Hepatic stellate cell (primary cell): ENCODE measurements around the gene ACOT8.
"Not testable (repeated sequence)": the region's sequence is repeated elsewhere in the genome, so short reads cannot be mapped to it uniquely, and the experiment has no call there.

Experiments
- DNase-seq: peaks from one replicate; pipeline ENCODE4 v3.0.0; 2011; ENCODE audit warnings: low spot score

ACOT8 gene

DNA sequence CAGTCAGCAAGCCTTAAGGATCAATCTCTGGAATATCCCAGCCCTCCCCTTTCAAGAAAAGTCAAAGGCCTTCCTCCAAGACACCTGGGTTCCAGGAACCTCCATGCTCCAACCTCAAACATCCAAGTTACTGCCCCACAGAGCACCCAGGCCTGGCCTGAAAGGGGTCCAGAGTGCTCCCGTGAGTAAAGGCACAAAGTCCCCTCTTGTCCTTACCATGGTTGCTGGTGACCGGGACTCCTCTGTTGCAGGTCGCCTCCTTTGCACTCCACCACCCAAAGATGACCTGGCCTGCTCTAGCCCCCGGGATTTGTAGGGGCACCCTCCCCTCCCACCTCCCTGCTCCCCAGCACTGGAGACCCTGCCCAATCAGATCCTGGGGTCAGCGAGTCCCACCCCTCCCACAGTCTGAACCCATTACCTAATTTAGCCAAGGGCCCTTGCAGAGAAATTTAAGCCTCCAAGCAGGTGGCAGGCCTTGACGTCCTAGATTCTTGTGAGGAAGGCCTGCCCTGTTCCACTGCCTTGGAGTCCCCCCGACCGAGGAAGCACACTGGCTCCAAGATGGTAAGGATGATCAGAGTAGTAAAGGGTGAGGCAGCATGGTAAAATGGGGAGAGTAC, 30.1 kb downstream of the ACOT8 start, which contains the start of gene TNNC2:
Gene TNNC2, minus strand, starts transcription at position 283 of the 623 bp plus-strand sequence. Its CDS starts 64 bp downstream, at position 219.
- DNase-seq = no peak

DNA sequence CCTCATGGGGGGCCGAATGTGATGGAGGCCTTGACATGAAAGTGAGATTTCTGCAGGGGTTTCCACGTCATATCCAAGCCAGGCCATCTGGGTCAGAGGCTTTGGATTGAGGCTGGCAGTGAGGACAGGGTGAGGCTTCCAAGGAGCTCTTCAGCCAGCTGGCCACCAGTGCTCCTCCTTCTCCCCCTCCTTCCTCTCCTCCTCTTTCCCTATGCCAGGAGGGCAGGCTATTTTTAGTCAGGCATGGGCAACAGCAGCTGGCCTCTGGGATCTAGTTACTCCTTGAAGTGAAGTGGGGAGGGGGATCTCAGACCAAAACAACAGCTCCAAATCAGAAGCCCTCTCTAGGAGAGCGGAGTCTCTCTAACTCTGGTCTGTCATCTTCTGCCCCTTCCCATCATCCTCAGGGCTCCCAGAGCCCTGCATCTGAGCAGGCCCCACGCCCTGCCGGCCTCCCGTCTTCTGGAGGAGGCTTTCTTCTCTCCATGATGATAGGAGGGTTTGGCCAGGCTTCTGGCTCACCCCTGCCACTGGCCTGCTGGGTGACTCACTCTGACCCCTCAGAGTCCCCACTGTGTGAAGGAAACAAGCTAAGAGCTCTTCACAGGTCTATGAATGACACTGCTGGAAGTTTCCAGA, 30.7 kb downstream of the ACOT8 start:
- DNase-seq = peak; percentile 57

DNA sequence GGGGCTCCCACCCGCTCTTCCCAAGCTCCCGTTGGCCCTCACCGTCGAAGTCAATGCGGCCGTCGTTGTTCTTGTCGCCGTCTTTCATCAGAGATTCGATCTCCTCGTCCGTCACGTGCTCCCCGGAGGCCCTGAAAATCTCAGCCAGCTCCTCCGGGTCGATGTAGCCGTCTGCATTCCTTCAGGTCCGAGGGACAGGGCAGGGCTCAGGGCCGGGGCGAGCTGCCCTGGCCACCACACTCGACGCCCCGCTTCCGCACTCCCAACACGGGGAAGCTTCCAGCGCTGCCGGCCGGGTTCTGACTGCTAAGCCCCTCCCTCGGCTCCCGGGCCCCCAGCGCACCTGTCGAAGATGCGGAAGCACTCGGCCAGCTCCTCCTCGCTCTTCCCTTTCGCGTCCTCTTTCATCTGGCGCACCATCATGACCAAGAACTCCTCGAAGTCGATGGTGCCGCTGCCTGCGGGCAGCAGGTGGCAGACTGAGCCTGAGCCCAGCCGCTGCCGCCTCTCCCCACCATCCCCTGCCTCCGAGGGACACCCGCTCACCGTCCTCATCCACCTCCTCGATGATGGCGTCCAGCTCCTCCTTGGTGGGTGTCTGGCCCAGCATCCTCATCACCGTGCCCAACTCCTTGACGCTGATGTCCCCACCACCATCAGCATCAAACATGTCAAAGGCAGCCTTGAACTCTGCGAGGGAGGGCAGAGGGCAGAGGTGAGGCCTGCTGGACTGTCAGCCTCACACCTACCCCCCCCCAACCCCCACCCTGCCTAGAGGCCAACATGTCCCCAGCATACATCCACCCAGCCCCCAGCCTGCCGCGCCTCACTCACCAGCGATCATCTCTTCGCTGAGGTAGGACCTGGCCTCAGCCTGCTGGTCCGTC, 33.0 kb downstream of the ACOT8 start:
- peak; percentile 33 for DNase-seq

DNA sequence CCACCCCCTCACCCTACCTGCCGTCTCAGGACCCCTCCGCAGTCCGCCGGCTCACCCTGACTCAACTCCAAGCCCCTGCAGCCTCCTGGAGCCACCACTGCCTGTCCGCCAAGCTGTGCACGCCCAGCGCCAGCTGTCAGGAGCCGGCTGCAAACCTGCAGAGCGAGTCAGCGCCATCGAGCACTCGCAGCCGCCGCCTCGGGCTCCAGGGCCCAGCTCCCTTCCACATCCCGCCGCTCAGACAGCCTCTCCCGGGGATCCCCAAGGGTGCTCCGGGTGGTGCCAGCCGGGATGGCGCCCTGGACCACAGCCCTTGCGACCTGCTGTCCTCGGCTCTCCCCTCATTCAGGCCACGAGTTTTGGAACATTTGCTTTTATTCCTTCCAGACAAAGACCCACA, 34.3 kb downstream of the ACOT8 start:
- peak; percentile 59 for DNase-seq

DNA sequence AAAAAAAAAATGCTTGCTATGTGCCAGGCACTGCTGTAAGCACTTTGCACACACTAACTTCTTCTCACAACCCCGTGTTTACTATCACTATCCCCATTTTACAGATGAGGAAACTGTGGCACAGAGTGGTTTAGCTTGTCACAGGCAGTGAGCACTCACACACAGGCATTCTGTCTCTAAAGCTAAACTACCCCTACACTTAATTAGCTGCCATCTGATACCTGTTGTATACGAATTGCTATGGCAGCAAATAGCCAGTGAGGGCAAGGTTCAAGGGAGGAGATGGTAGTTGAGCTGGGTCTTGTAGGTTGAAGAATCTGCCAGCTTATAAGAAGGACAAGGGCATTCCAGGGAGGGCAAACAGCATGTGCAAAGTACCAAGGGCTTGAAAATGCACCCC, 35.2 kb downstream of the ACOT8 start:
- no peak for DNase-seq

DNA sequence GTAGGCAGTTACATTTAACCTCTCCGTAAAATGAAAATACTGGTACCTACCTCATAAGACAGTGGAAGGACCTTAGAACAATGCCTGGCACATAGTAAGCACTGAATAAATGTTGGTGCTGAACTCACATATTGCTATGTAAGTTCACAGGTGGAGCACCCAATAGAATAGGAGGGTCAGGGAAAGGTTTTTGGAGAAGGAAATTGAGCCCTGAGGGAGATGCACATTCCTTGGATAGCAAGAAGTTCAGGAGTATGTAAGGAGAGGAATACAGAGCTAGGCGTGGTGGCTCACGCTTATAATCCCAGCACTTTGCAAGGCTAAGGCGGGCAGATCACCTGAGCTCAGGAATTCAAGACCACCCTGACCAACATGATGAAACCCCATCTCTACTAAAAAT, 37.7 kb downstream of the ACOT8 start:
- DNase-seq = no peak

DNA sequence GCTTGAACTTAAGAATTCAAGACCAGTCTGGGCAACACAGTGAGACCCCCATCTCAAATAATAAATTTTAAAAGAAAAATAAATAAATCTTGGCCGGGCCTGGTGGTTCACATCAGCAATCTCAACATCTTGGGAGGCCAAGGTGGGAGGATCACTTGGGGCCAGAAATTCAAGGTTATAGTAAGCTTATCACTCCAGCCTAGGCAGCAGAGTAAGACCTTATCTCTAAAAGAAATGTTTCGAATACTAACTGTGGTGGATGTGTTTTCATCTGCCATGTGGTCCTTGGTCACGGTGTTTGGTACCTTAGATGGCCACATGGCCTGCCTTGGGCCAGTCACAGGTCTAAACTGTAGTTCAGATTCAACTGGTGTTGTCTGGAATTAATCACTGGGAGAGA, 39.0 kb downstream of the ACOT8 start:
- no peak for DNase-seq

DNA sequence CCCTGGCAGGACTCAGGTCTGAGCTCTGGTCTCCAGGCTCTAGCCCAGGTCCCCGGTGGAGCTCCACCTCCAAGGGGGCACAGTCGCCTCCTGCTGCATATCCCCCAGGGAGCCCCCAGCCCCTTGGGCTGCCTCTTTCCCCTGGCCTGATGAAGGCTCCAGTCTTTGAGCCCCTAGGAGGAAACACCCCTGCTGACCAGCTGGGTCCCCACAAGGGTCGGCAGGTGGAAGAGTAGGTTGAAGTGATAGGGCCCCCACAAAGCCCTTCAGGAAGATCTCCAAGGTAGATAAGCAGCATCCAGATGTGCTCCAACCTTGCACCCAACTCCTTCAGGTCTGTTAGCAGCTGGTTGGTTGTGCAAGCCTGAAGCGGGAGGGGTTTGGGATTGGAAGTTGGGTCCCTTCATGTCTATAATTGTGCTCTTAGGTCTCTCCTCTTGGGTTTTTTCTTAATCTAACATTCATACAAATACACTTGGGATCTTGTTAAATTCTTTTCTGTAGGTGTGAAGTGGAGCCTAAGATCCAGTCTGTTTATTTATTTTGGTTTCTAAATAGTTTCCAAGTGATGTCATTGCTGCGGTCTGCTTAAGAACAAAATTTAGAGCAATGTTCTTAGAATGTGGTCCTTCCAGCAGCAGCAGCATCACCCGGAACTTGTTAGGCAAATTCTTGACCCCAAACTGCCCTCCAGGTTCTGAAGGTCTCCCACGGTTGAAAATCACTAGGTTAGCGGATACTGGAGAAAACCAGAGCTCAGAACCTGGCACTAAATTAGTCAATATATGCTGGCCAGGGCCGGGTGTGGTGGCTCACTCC, 39.6 kb downstream of the ACOT8 start:
- DNase-seq = peak; percentile 71

DNA sequence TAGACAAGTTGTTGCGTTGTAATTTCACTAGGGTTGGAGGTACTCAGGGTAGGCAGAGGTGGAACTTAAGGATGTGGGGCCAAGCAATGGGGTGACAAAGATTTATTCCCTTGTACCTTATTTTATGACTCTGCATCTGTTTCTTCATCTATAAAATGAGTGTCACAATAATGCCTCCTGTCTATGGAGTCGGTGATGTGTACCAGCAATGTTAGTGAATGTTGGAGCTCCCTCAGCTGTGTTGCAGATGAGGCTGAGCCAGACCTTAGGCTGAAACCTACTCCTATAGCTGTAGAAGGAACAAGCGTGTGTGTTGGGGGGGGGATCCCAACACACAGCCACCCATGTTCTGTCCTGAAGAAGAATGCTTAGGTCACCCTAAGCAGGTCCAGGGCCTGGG, 40.2 kb downstream of the ACOT8 start:
- no peak for DNase-seq

DNA sequence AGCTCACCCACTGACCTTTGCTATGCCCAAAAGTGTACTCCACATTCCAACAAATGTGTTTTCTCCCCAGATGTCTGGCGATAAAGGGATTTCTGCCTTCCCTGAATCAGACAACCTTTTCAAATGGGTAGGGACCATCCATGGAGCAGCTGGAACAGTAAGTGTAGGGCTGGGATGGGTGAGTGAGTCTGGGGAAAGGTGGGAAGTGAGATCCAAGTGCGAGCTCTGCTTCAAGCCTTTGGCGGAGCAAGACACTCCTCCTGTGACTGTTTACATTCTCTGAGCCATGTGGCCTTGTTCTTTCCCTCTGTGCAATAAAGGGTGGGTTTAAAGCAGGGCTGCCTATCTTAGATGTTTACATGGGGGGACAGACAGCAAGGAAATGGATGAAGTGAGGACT, 42.9 kb downstream of the ACOT8 start:
- DNase-seq = no peak

DNA sequence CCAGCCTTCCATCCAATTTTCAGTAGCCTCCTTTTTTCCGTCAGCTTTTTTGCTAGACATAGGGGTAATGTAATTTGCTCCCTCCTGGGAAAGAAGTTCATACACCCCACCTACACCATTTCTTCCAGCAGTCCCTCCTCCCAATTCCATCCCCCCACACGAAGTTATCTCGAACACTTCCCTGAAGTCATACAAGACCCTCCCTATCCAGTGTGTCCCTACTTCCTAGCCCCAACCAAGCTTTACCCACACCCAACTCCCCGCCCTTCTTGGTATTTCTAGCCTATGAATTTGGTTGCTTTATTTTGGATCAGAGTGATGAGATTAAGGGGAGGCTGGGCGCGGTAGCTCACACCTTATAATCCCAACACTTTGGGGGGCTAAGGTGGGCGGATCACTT, 43.7 kb downstream of the ACOT8 start:
- no peak for DNase-seq

DNA sequence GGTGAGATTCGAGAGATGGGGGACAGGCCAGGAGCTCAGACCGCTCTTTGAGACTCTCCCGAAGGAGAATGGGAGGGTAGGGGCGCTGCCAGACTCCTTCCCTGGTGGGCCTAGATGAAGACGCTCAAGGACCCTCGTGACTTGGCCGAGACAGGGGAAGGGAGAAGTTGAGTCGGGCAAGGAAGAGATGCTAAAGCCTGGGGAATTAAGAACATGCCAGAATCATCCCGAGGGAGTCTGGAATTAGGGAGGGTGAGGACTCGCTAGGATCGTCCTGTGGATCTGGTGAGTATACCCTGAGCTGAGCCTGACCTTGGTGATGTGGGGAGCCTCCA, 44.2 kb downstream of the ACOT8 start:
- DNase-seq = no peak

DNA sequence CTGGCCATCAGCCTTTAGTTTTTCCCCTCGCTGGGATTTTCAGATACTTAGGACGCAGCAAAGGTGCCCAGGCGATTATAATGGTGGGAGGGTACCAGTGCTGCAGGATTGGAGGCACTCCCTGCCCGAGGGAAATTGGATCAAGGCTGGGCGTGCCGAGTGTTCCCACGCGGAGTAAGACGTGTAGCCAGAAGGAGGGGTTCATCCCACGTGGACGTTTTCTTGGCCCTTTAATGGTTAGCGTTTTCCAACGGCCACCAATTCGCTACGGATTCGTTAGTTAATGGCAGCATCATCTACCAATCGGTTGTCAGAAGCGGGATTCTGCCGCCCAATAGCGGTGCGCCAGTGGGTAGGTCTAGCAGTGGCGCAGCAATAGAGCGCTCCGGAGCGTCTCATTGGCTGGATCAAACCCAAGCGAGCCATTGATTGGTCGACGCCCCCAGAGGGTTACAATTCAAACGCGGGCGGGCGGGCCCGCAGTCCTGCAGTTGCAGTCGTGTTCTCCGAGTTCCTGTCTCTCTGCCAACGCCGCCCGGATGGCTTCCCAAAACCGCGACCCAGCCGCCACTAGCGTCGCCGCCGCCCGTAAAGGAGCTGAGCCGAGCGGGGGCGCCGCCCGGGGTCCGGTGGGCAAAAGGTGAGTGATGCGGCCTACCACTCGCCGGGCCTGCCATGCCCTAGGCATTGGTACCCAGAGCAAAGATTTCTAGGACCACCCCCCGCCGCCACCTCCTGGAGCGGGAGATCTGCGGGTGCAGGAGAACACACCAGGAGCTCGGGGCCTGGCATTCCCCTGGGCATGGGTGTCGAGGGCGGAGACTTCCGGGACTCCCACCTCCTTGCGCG, 44.8 kb downstream of the ACOT8 start, which contains the start of gene UBE2C:
Gene UBE2C, plus strand, starts transcription at position 488 of the 849 bp plus-strand sequence. Its CDS starts 52 bp downstream, at position 540.
- DNase-seq = peak; percentile 100

DNA sequence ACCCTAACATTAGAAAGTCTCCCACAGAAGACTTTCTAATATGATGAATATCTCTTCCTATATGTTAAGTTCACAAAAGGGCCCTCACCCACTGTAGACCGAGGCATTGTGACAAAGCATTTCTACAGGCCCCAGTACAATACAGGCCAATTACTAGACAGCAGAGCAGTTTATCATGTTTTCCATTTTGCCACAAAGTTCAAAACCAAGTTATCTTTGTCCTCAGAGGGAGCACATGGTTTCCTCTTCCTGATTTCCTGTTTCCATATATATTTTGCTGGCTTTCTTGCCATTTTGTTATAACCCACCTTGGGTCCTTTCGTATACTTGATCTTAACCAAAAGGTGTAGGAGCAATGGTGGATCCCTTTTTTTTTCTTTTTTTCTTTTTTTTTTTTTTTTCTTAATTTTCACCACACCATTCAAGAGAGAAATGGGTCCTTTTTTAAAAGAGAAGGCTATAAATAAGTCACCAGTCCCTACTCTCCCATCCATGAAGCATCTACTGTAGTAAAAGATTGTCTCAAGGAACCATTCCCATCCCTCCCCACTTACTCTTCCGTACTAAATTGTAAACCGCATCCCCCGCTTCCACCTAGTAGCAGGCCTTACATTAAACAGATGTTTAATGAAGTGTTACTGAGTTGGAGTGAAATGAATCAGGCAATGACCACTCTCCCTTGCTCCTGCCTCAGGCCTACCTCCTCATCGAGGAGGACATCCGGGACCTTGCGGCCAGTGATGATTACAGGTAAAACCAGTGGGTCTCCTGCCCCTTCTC, 46.8 kb downstream of the ACOT8 start:
- DNase-seq = no peak

DNA sequence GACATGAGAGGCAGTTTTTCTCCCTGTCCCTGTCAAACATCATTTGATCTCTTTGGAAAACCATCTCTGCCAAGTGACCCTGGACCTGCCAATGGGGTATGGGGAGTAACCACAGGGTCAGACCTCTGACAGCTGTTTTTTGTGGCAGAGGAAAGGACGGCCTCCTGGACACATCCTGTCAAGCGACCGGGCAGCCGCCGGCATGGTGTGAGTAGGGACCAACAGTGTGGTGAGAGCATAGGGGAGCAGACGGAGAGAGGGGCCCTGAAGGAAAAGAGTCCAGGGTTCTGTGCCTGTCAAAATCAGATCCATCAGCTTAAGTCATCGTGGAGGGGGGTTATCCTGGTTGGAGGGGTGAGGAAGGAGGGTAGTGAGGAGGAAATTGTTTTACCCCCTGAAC, 55.3 kb downstream of the ACOT8 start:
- no peak for DNase-seq

DNA sequence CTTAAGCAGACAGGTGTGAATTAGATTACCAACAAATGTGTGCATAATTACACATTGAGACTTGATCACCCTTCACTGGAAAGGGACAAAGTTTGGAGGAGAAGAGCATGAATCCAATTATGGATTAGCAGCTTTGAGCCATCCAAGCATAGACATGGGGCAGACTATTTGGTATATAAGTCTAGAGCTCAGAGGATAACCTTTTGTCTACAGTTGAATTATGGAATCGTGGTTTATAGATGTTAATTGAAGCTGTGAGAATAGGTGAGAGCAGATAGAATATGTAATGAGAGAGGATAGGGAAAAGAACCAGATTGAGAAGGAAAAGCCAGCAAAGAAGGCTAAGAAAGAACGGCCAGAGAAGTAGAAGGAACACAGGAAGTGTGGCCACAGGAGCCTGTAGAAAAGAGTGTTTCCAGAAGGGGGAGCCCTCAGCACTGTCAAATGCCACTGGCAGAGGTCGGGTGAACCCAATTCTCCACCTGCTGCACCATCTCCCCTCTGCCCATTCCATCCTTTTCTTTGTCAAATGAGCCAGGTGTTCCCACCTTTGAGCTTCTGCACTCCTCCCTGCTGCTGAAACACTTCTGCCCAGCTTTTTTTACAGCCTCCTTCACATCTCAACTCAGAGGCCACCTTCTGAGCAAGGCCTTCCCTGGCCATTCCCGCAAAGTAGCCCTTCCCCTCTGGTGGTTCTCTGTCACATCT, 58.1 kb downstream of the ACOT8 start:
- DNase-seq = peak; percentile 52

DNA sequence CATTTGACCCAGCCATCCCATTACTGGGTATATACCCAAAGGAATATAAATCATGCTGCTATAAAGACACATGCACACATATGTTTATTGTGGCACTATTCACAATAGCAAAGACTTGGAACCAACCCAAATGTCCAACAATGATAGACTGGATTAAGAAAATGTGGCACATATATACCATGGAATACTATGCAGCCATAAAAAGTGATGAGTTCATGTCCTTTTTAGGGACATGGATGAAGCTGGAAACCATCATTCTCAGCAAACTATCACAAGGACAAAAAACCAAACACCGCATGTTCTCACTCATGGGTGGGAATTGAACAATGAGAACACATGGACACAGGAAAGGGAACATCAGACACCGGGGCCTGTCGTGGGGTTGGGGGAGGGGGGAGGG, 59.2 kb downstream of the ACOT8 start:
- DNase-seq = not testable (repeated sequence)

DNA sequence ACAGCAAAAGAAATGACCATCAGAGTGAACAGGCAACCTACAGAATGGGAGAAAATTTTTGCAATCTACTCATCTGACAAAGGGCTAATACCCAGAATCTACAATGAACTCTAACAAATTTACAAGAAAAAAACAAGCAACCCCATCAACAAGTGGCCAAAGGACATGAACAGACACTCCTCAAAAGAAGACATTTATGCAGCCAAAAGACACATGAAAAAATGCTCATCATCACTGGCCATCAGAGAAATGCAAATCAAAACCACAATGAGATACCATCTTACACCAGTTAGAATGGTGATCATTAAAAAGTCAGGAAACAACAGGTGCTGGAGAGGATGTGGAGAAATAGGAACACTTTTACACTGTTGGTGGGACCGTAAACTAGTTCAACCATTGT, 59.7 kb downstream of the ACOT8 start:
- DNase-seq = not testable (repeated sequence)

DNA sequence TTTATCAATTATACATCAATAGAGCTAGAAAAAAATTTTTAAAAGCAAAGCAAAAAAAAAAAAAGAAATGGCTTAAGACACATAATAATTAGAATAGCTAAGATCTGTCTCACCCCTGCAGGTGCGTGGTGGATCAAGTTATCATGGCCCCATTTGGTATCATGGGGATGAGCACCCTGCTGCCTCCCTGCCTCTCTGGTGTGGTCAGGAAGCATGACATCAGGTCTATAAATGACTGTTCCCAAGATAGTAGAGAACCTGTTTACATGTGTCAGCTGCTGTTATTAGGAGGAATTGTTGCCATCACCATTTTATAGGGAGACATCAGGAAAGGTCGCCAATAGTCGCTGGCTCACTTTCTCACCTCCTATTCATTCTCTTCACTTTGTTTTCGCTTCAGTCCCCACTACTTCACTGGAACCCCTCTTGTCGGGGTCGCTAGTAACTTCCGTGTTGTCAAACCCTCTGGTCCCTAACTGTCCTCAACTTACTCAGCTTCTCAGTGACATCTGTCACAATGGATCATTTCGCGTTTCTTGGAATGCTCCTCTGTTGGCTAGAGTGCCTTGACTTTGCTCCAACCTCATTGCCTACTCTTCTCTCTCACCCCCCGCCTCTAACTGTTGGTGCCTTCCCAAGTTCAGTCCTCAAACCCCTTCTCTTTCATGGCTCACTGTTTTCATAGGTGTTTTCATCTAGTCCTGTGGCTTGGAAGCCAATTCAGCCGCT, 60.7 kb downstream of the ACOT8 start:
- DNase-seq = no peak
